HG03039 (cell line): Measurements from ENCODE around the gene RECK.
"Not testable (repeated sequence)": the region's sequence is repeated elsewhere in the genome, so short reads cannot be mapped to it uniquely, and the experiment has no call there.

Experiments used
- ATAC-seq: cut with Tn5 transposase; IDR thresholded peaks from one replicate; pipeline ENCODE4 v1.9.1; 2021; ENCODE audit warnings: mild to moderate bottlenecking, moderate library complexity; ENCODE audit not compliant: unreplicated experiment

The RECK gene

GRCh38 chr9:36152741-36153438 is 116.2 kb downstream of the RECK start:
- no peak for ATAC-seq

GRCh38 chr9:36153746-36154145 is 117.0 kb downstream of the RECK start:
- ATAC-seq = no peak

- ATAC-seq = no peak
These were observed 117.7 kb downstream of the RECK start for GRCh38 chr9:36154331-36154952.

GRCh38 chr9:36156116-36156515 is 119.4 kb downstream of the RECK start:
- ATAC-seq = no peak

GRCh38 chr9:36158122-36158521 is 121.4 kb downstream of the RECK start:
- ATAC-seq = no peak

- ATAC-seq = no peak
These were observed 122.2 kb downstream of the RECK start for GRCh38 chr9:36158917-36159316.

- not testable (repeated sequence) for ATAC-seq
These were observed 122.8 kb downstream of the RECK start for GRCh38 chr9:36159509-36159908.

GRCh38 chr9:36160126-36160525 is 123.4 kb downstream of the RECK start:
- ATAC-seq = not testable (repeated sequence)

GRCh38 chr9:36161187-36161586 is 124.5 kb downstream of the RECK start:
- no peak for ATAC-seq

- ATAC-seq = no peak
These were observed 125.6 kb downstream of the RECK start for GRCh38 chr9:36162211-36162738.

GRCh38 chr9:36163049-36163785 is 126.5 kb downstream of the RECK start:
- ATAC-seq = no peak

- ATAC-seq = no peak
These were observed 127.1 kb downstream of the RECK start for GRCh38 chr9:36163786-36164170.

- no peak for ATAC-seq
These were observed 127.7 kb downstream of the RECK start for GRCh38 chr9:36164372-36164771.

- ATAC-seq = no peak
These were observed 128.3 kb downstream of the RECK start for GRCh38 chr9:36164989-36165388.

GRCh38 chr9:36165826-36166167 is 129.1 kb downstream of the RECK start:
- no peak for ATAC-seq

GRCh38 chr9:36166168-36166927 is 129.6 kb downstream of the RECK start:
- no peak for ATAC-seq

- ATAC-seq = no peak
These were observed 132.5 kb downstream of the RECK start, which contains the start of gene CCIN for GRCh38 chr9:36169166-36169565. CCIN (plus strand) TSS chr9:36169388; CDS start chr9:36169503, 115 bp downstream.

- ATAC-seq = no peak
These were observed 133.0 kb downstream of the RECK start for GRCh38 chr9:36169708-36170107.

- no peak for ATAC-seq
These were observed 133.8 kb downstream of the RECK start for GRCh38 chr9:36170531-36170930.

- no peak for ATAC-seq
These were observed 137.1 kb downstream of the RECK start for GRCh38 chr9:36173861-36174260.
